GM23338 (cell line): Measurements from ENCODE around the gene TRIM15.

ENCODE experiments used
- CREB1 ChIP-seq: fragments of 250-450 bp; sonication (Bioruptor Pico); IDR thresholded peaks from 2 replicates; pipeline ENCODE4 v1.5.0; 2020; ENCODE audit warnings: low read depth, mild to moderate bottlenecking, moderate library complexity
- CTCF ChIP-seq, 2 experiments: fragments of 200-600 bp in 1 of 2; sonication (generic) in 1 of 2; conservative IDR thresholded peaks; 2 replicates each; pipeline versions ENCODE4 v1.5.1 to v1.6.1; 2016 to 2017; ENCODE audit warnings: antibody characterized with exemption in 2 of 2, low read depth in 2 of 2, mild to moderate bottlenecking in 2 of 2, moderate library complexity in 1 of 2
- EZH2 ChIP-seq: fragments of 200-600 bp; sonication (generic); IDR thresholded peaks from one replicate; pipeline ENCODE4 v1.8.0; 2017; ENCODE audit warnings: antibody characterized with exemption, mild to moderate bottlenecking, low read depth; ENCODE audit not compliant: unreplicated experiment
- EZH2phosphoT487 ChIP-seq: fragments of 200-600 bp; sonication (generic); IDR thresholded peaks from one replicate; pipeline ENCODE4 v1.8.1; 2018; ENCODE audit warnings: antibody characterized with exemption; ENCODE audit not compliant: unreplicated experiment
- JUNB ChIP-seq: IDR thresholded peaks from one replicate; pipeline ENCODE4 v1.6.1; 2016; ENCODE audit warnings: antibody characterized with exemption; ENCODE audit not compliant: unreplicated experiment
- POLR2AphosphoS5 ChIP-seq: IDR thresholded peaks from 2 replicates; pipeline ENCODE4 v1.6.1; 2016; ENCODE audit warnings: antibody characterized with exemption, low read depth
- REST ChIP-seq: IDR thresholded peaks from one replicate; pipeline ENCODE4 v1.6.1; 2018; ENCODE audit warnings: antibody characterized with exemption; ENCODE audit not compliant: unreplicated experiment
- ZNF114 ChIP-seq: fragments of 250-450 bp; sonication (Bioruptor Pico); IDR thresholded peaks from 2 replicates; pipeline ENCODE4 v1.5.0; 2020; ENCODE audit warnings: mild to moderate bottlenecking, moderate library complexity
- ZNF331 ChIP-seq: fragments of 250-450 bp; sonication (Bioruptor Pico); IDR thresholded peaks from 2 replicates; pipeline ENCODE4 v1.5.0; 2020; ENCODE audit warnings: low read depth, mild to moderate bottlenecking, moderate library complexity

- TF ChIP-seq CTCF (conservative IDR thresholded peaks at IDR 0.05; ENCODE audit: low read depth in 2 of 2) (no peak), ZNF114 (no peak), REST (no peak), ZNF331 (CRISPR knock-in tag) (no peak), EZH2phosphoT487 (no peak), POLR2AphosphoS5 (no peak), EZH2 (no peak), JUNB (no peak), CREB1 (CRISPR knock-in tag) (no peak)
Observed at GRCh38 chr6:30158475-30159040, 4.8 kb upstream of the TRIM15 start.
